Stimulated activated CD8-positive, alpha-beta memory T cell treated with anti-CD3 and anti-CD28 coated beads, Interleukin-12 subunit alpha, Interleukin-12 subunit beta, amount 100 ng/mL, for 1 hour (primary cell): ENCODE measurements around the gene TMC2.

Experiments used
- DNase-seq: peaks from one replicate; pipeline ENCODE4 v3.0.0-alpha.2; 2020; ENCODE audit warnings: low read depth

Gene TMC2

DNA sequence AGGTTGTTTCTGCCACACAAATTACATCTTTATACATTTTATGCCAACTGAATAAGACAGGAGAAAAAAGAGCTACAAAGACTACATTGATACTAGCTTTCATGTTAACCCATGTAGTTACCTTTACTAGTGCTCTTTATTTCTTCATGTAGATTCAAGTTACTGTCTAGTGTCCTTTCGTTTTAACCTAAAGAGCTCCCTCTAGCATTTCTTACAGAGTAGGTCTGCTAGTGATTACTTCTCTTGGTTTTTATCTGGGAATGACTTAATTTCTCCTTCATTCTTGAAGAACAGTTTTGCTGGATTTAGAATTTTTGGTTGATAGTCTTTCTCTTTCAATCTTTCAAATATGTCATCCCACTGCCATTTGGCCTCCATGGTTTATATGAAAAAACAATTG lies 94.9 kb downstream of the TMC2 start:
- DNase-seq: no peak

DNA sequence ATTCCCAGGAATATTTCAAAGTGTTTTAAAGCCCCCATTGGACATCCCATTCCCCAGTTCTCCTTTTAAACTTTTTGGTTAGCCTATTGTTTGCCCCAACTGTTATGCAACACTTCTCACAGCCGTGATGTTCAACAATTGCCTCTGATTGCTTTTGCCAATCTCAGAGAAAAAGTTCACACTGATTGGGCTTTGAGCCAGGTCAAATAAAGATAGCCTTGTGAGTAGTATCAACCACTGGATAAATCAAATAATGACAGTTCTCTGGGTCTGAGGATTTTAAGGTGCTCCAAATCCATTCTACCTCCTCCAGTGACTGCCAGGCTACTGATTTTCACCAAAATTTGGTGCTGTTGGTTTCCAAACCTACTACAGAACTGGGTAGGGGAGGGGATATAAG lies 97.0 kb downstream of the TMC2 start:
- DNase-seq: no peak

DNA sequence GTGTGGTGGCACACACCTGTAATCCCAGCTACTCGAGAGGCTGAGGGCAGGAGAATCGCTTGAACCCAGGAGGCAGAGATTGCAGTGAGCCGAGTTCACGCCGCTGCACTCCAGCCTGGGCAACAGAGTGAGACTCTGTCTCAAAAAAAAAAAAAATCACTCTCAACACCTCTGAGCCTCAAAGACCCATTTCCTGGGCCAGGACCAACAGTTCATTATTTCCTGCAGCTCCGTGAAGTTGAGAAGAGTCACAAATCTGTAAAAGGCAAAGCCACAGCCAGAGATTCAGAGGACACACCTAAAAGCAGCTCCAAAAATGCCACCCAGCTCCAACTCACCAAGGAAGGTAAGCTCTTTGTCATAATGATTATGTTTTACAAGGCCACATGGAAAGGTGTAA lies 100.9 kb downstream of the TMC2 start:
- no peak for DNase-seq

DNA sequence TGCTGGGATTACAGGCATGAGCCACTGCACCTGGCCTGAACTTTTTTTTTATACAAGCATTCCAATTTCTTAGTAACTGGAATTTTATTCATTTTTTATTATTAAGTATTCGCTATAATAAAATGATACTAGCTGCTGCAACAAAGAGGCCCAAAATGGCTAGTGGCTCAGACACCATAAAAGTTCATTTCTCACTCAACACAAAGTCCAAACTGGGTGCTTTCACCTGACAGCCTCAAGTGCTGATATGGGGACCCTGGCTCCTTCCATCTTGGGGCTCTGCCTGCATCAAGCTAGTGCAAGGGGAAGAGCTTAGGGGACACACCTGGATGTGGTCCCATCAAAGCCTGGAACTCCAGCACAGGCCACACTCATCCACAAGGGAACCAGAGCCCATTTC lies 103.9 kb downstream of the TMC2 start:
- DNase-seq: no peak

DNA sequence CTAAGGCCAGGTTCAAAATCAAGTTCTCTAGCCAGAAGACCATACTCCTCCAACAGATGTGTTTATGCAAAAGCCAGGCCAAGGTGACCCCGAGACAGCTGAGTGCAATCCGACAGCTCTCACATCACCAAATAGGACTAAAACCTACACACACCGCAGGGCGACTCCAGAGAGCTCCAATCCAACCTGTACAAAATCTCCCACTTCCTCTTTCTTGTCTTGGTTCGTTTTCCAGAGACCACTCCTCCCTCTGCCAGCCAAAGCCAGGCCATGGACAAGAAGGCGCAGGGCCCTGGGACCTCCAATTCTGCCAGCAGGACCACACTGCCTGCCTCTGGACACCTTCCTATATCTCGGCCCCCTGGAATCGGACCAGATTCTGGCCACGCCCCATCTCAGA lies 104.5 kb downstream of the TMC2 start:
- DNase-seq: no peak

DNA sequence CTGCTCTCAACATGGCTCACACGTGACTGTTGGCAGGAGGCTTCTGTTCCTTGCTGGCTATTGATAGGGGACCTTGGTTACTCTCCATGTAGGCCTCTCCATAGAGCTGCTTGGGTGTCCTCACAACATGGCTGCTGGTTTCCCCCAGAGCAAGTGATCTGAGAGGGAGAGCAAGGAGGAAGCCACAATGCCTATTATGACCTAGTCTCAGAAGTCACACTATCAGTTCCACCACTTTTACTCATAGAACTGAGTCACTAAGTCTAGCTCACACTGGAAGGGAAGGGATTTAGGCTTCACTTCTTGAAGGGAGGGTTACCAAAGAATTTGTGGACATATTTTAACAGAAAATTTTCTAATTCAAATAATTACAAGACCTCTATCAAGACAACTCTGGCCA lies 107.3 kb downstream of the TMC2 start:
- DNase-seq: no peak

DNA sequence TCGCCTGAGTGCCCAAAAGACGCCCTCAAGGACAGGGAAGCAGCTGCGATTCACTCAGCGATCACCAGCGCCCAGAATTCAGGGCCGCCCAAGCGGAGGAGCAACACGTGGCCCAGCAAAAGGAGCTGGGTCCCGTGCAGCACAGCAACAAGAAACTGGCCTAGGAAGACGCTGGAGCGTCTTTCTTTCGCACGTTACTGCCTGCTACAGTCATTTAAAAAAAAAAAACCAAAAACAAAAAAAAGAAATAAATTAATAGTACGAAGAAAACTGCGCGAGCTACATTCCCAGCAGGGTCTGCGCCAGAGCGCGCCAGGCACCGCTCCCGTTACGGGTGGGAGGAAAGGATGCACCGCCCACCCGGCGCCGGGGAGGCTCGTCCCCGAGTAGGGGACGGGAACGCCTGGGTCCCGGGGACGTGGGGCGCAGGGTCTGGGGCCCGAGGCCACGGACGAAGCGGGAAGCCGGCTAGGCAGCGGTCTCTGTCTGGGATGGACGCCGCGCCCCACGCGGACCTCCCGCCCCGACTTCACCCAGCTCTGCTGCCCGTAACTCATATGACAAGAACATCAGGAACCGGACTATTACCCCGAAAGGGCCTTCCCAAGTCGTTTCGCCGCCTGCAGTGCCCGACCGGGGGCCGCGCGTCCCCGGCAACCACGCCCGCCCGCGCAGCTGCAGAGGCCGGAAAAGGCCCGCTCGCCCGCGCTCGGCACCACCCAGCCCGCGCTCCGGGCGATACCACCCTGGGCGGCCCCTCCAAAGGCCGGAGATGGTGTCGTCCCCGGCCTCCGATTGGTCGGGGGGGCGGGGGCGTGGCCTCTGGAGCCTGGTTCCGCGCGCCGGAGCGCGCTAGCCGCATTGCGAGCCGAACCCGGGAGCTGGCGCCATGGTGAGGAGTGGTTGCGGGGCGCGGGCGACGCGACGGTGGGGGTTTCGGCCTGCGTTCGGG lies 115.7 kb downstream of the TMC2 start, which contains the start of gene NOP56:
NOP56 (plus strand) TSS at position 861 of the 952 bp plus-strand sequence; CDS start at position 890, 29 bp downstream.
- peak; percentile 85 for DNase-seq

DNA sequence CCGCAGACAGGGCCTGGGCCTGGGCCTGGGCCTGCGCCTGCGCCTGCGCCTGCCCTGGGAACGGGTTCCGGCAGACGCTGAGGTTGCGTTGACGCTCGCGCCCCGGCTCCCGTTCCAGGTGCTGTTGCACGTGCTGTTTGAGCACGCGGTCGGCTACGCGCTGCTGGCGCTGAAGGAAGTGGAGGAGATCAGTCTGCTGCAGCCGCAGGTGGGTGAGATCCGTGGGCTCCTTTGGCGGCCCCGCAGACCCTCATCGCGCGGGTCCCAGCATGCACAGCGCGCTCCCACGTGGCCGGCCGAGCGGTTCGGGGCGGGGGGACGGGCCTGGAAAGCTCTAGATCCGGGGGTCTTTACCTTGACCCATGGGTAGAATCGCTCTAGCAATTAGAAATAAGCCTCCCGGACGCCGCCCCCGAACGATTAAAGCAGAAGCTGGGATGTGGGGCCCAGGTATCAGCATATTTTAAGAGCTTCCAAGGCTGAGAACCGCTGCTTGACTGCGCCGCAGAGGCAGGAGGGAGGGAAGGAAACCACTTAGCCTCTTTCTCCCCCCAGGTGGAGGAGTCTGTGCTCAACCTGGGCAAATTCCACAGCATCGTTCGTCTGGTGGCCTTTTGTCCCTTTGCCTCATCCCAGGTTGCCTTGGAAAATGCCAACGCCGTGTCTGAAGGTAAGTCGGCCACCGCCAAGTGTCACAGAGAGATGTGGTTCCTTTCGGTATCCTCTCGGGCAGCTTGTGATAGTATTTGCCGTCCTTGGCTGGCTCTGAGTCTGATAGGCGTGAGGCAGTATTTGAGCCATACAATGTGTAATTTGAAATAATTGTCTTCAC lies 116.6 kb downstream of the TMC2 start:
- no peak for DNase-seq

DNA sequence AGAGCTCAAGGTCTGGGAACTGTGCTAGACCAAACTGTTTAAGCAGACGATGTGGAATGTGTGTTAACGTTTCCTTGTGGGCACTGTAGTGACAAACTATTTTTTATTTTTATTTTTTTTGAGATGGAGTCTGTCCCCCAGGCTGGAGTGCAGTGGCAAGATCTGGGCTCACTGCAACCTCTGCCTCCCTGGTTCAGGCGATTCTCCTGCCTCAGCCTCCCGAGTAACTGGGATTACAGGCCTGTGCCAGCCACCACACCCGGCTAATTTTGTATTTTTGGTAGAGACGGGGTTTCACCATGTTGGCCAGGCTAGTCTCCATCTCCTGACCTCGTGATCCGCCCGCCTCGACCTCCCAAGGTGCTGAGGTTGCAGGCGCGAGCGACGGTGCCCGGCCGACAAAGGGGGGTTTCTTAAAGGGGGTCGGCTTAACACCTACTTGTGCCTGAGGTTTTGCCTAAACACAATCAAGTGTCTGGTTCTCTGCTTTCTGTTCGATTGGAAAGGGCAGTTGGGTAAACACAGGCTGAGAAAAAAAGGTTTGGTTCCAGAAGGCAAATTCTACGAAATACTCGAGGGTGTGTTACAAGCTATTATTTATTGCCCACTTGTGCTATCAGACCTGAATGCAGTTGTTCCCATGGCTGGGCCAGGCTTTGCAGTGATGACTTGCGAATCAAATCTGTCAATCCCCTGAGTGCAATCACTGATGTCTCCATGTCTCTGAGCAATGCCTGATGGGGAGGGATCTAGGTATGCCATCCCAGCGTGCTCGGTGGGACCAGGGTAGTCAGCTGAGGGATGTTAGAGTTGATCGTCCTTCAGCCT lies 117.4 kb downstream of the TMC2 start:
- no peak for DNase-seq

DNA sequence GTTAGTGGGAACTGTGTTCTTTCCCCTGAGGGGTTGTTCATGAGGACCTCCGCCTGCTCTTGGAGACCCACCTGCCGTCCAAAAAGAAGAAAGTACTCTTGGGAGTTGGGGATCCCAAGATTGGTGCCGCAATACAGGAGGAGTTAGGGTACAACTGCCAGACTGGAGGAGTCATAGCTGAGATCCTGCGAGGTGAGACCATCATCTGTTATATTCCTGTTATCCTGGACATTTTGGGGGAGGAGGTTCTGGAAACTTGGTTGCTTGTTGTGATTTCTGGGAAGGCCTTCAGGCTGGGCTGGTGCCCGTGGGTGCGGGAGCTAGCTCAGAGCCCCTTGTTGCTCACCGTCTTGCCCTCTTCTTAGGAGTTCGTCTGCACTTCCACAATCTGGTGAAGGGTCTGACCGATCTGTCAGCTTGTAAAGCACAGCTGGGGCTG lies 118.0 kb downstream of the TMC2 start:
- DNase-seq: no peak

DNA sequence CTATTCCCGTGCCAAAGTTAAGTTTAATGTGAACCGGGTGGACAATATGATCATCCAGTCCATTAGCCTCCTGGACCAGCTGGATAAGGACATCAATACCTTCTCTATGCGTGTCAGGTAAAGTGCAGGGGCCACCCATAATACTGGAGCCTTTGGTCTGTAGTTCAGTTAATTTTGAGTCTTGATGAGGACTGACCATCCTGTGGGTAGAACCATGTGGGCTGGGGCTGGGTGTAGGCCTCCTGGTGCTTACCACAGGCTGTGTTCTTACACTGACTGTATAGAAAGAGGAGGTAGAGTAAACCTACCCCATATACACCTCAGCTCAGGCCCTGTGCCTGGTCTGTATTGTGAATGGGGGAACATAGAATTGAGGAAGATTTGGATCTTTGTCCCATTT lies 118.5 kb downstream of the TMC2 start:
- no peak for DNase-seq

DNA sequence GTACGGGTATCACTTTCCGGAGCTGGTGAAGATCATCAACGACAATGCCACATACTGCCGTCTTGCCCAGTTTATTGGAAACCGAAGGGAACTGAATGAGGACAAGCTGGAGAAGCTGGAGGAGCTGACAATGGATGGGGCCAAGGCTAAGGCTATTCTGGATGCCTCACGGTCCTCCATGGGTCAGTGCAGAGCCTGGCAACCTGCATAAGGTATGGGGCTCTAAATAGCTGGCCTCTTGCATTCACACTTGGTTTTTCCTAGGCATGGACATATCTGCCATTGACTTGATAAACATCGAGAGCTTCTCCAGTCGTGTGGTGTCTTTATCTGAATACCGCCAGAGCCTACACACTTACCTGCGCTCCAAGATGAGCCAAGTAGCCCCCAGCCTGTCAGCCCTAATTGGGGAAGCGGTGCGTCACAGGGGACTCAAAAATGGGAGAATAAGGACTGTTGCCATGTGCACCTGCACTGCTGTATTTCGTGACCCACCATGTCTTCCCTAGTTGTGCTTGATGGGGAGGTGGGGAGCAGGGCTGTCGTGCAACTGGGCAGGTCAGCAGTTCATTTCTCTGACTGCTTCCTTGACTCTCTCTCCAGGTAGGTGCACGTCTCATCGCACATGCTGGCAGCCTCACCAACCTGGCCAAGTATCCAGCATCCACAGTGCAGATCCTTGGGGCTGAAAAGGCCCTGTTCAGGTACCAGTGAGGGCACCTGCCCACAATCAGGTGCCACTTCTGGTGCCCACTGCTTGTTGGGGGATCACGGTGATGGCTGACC lies 119.2 kb downstream of the TMC2 start:
- DNase-seq: no peak

DNA sequence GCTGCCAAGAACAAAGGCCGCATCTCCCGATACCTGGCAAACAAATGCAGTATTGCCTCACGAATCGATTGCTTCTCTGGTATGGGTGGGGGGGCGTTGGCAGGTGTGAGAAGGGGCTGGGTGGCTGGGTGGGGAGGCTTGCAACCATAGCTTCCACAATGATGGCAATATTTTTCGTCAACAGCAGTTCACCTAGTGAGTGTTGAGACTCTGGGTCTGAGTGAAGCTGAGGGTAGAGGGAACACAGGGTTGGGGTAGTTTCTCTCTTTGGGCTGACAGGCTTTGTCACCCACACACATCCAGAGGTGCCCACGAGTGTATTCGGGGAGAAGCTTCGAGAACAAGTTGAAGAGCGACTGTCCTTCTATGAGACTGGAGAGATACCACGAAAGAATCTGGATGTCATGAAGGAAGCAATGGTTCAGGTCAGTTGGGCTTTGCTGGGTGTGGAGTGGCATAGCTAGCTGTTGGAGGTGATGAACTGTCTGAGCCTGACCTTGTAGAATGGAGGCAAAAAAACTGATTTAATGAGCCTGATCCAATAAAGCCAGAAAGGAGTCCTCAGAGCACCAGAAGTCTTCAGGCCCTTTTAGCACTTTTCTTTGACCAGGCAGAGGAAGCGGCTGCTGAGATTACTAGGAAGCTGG lies 120.2 kb downstream of the TMC2 start:
- no peak for DNase-seq

DNA sequence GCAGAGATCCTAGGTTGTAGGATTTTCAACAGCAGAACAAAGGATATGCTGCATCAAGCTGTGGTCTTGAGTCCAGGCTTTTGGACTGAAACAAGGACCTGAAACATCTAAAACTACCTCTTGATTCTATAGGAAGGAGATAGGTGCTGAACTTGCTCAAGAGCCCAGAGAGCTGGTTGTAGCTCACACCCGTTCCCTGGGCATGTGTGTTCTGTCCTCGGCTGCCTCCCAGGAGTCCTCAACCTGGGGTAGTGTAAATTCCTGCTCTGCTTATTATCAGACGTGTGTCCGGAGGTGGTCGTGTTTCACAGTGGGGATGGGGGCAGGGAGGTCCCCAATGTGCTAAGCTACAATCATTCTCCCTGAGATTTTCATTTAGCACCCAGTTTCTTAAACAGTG lies 120.9 kb downstream of the TMC2 start:
- DNase-seq: no peak

DNA sequence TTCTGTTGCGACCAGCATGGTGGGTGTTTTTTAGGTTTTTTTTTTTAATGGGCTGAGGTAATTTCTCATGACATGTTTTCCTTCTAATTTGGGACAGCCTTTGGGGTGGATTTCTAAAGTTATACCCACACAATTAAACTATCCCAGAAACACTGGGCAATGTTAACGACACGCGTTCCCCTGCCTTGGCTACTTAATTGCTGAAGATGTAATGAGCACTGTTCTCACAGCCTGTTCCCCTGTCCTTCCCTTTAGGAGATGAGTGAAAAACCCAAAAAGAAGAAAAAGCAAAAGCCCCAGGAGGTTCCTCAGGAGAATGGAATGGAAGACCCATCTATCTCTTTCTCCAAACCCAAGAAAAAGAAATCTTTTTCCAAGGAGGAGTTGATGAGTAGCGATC lies 121.3 kb downstream of the TMC2 start:
- no peak for DNase-seq

DNA sequence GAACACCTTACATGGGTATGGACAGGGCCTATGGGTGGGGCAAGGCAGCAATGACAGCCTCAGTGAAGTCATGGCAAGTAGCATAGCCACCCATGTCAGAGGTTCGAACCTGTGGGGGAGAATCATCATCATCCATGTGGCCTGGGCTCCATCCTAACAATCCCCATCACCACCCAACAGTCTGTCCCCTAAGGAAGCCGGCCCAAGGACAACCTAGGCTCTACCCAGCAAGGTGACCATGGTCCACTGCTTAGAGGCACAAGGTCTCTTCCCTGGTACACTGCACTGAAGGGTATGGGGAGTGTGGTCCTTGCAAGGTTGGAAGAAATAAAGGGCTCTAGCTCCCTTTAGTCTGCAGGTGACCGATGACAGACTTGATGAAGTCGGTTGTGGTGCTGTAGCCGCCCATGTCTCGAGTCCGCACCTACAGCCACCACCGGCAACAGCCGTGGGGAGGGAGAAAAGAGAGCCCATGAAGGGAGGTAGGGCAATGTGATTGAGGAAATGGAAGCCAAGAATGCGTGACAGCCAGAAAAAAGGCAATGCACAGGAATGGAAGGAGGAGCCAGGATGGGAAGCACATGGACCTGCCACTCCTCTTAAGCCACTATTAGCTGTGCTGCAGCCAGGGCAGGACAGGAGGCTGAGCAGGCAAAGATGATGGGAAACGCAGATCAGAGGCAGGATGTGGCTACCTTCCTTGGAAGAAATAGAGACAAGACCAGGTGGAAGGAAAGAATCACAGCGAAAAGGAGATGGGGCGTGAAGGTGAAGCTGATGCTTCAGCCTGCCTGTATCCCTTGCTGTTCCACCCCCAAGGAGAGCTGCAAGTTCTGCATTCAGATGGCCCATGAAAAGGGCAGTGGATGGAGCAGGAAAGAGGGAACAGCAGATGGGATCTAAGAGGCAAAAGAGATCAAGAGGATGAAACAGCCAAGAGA lies 122.3 kb downstream of the TMC2 start:
- DNase-seq: no peak

DNA sequence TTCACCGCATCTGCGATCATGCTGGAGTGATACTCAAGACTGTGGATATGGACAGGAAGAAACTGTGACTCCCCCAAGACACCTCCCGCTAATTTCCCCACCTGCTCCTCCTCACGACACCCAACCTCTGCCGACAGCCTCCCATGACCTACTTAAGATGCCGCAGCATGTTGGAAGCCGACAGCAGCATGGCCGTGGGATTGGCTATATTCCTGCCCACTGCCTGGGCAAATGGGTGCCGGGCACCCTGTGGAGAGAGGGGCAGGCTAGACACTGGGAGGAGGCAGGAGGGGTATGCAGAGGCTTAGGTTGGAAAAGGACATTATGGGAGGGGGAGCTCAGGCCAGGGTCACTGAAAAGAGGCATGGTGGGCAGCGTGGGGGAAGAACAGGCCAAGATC lies 123.2 kb downstream of the TMC2 start:
- DNase-seq: no peak

DNA sequence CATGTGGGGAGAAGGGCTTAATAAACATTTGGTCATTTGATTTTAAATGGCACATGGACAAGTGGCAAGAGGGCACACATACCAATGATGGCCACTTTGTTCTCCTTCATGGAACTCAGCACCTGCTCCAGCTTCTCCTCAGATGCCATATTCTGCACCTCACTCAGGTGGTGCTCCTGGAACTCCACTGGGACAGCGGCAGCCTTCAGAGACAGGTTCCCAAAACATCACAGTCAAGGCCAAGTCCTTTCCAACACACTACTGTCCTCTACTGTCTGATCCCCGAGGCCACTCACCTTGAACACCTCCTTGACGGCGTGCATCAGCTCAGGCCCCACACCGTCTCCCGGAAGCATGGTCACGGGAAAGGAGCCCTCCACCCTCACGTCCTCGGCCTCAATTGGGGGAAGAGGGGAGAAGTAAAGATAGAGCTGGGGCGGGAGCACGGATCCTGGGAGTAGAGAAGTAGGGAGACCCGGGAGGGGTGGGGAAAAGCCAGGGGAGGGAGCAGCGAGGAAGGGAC lies 127.1 kb downstream of the TMC2 start:
- no peak for DNase-seq
